NCI-H128 (cell line): ENCODE measurements around the gene DOCK3.
"Not testable (repeated sequence)": the region's sequence is repeated elsewhere in the genome, so short reads cannot be mapped to it uniquely, and the experiment has no call there.

Experiments
- DNase-seq: peaks from one replicate; lab custom pipeline; 2025; ENCODE audit not compliant: unreplicated experiment; lab: John Stamatoyannopoulos, UW

Gene DOCK3

DNA sequence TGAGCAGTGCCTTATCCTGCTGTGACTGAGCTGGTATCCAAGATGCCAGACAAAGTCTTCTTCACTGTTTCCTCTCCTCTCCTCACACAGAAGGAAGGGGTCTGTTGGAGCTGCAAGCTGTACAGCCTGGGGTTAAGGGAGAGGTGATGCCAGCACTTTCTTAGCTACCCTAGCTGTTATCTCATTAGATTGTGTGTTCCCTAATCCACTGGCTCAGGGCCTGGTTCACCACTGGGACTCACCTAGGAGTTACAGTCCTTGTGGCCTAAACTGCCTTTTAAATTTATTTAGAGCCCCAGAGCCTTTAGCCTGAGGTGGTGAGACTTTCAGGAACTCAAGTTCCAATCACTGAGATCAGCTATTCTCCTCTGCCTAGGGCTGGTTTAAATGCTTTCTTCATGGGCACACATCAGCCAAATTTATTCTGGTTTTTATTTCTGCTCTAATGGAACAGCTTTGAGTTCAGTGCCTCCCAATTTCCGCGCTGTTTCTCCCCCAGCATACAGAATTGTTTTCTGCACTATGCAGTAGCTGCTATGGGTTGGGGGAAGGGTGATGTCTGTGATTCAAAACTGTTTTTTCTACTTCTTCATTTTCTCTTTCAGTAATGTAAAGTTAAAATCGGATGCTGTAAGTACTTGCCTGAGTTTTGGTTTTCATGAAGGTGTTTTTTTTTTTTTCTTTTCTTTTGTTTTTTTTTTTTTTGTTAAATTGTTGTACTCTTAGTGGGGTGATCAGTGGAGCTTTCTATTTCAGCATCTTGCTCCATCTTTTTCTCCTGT is 198.8 kb downstream of the DOCK3 start:
- no peak for DNase-seq

DNA sequence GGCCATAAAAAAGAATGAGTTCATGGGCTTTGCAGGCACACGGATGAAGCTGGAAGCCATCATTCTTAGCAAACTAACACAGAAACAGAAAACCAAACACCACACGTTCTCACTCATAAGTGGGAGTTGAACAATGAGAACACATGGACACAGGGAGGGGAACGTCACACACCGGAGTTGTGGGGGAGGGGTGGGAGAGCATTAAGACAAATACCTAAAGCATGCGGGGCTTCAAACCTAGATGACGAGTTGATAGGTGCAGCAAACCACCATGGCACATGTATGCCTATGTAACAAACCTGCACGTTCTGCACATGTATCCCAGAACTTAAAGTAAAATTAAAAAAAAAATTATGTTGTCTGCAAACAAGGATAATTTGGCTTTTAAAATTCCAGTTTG is 200.1 kb downstream of the DOCK3 start:
- DNase-seq = not testable (repeated sequence)

GRCh38 chr3:50876947-50877346 is 202.2 kb downstream of the DOCK3 start:
- DNase-seq = no peak

DNA sequence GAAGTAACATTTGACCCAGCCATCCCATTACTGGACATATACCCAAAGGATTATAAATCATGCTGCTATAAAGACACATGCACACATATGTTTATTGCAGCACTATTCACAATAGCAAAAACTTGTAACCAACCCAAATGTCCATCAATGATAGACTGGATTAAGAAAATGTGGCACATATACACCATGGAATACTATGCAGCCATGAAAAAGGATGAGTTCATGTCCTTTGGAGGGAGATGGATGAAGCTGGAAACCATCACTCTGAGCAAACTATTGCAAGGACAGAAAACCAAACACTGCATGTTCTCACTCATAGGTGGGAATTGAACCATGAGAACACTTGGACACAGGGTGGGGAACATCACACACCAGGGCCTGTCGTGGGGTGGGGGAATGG is 208.0 kb downstream of the DOCK3 start:
- DNase-seq = not testable (repeated sequence)

DNA sequence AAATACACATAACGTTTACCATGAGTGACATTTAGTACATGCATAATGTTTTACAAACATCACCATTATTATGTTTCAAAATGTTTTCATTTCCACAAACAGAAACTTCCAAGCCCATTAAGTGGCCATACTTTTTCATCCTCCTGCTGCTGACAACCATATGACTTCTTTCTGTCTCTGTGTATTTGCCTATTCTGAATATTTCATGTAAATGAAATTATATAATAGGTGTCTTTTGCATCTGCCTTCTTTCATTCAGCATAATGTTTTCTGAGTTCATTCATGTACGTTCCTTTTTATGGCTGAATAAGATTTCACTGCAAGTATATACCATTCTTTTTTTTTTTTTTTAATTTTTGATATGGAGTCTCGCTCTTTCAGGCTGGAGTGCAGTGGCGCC is 209.0 kb downstream of the DOCK3 start:
- DNase-seq = no peak

DNA sequence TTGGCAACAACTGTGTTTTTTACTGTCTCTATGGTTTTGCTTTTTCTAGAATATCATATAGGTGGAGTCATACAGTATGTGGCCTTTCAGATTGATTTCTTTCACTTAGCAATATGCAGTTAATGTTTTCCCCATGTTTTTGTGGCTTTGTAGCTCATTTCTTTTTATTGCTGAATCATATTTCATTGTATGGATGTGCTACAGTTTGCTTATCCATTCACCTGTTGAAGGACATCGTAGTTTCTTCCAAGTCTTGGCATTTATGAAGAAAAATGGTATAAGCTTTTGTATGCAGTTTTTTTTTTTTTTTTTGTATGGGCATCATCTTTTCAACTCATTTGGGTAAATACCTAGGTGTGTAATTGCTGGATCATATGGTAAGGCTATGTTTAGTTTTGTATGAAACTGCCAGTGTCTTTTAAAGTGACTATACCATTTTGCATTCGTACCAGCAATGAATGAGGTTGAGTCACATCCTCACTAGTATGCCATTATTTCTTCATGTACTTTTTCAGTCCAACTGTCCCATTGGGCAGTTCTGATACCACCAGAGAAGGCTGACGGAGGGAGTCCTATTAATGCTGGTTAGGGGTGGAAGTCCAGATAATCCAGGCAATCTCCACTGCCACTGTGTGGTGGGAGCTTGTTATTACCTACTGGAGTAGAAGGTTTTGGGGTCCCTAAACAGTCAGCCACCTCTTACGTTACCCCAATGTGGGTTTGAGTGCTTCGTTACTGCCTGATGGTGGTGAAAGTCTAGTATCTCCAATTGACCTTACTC is 210.5 kb downstream of the DOCK3 start:
- no peak for DNase-seq

DNA sequence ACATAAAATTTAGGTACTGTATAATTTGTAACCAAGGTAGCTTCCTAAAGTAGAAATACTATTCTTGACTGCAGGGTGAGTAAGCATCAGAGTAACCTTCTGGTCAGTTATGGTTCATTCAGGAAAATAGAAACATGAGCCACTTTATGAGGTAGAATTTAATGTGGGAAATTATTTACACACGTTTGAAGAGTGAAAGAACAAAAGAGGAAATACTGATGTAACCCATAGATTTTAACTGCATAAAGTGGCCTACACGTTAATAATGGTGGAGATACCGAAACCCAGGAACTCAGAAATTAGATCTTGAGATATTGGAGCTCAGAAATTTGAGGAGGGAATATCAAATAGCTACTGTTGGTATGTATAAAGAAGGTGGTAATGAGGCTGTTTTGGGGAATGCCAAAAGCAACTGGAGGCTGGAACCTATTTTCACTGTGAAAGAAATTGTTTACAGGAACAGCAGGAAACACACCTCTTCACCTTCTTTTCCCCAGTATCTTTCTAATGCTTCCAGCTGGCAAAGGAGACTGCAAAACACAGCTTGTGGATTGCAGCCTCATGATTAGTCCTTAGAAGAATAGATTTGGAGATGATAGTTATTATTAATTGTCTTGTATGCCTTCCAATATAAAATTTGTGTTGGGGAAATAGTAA is 216.1 kb downstream of the DOCK3 start:
- DNase-seq = no peak

DNA sequence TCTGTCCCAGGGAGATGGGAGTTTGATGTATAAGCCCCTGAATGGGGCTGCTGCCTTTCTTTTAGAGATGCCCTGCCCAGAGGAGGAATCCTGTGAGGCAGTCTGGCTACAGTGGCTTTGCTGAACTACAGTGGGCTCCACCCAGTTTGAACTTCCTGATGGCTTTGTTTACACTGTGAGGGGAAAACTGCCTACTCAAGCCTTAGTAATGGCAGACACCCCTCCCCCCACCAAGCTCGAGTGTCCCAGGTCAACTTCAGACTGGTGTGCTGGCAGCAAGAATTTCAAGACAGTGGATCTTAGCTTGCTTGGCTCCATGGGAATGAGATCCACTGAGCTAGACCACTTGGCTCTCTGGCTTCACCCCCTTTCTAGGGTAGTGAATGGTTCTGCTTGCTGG is 226.4 kb downstream of the DOCK3 start:
- DNase-seq = not testable (repeated sequence)

DNA sequence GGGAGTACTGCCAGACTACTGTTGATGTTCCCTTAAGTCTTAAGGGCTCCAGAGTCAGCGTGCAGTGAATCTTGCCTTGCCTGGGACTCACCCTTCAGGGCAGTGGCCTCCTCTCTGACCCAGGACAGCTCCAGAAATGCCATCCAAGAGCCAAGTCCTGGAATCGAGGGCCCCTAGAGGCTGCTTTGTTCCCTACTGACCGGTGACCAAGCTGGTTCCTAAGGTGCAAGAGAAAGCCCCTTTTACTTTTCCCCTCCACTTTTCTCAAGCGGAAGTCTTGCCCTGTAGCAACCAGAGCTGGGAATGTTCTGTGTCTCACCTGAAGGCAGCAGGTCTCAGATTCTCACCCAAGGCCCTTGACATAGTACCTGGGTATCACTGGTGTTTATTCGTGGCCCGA is 238.0 kb downstream of the DOCK3 start:
- no peak for DNase-seq

DNA sequence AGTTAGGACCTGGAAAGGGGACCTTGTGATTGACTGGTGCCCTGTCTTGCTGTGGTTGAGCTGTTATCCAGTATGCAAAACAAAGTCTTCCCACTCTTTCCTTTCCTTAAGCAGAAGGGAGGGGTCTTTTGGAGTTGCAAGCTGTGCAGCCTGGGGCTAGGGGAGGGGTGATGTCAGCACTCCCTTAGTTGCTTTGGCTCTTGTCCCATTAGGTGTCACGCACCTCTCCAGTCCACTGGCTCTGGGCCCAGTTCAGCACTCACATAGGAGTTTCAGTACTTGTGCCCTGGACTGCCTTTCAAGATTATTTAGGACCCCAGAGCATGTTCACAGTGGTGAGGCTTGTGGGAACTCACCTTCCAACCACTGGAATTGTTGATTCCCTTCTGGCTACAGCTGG is 238.5 kb downstream of the DOCK3 start:
- no peak for DNase-seq

- DNase-seq = not testable (repeated sequence)
Observed at GRCh38 chr3:50922071-50922470, 247.3 kb downstream of the DOCK3 start.

GRCh38 chr3:50923955-50924354 is 249.2 kb downstream of the DOCK3 start:
- no peak for DNase-seq

DNA sequence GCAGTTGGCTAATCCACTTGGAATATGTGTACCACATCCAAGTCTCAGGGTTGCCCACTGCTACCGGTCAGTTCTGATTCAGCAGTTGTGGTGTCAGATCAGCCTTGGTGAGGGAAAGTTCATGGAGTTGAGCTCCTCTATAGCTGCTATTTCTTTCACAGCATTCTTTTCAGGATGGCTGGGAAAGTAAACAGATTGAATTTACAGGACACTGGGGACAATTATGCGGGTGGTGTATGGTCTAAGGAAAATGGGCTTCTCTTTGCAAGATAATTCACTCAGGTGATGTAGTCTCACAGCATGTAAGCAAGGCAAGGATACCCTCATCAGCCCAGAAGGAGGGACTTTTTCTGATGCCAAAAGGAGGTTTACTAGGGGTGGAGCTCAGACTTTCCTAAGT is 249.9 kb downstream of the DOCK3 start:
- no peak for DNase-seq

DNA sequence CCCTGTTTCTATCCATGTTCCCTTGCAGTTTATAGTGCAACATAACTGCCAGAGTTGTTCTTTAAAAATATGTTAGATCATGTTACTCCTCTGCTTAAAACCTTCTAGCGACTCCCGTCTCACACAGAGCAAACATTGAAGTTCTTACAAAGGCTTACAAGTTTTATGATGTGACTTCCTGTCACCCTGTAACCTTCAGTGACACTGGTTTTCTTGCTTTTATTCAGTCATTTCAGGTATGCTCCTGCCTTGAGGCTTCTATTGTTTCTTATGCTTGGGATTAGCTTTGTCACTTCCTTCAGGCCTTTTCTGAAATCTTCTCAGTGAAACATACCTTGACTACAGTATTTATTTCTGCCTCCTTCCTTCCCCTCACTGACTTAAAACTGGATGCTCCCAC is 252.1 kb downstream of the DOCK3 start:
- no peak for DNase-seq

DNA sequence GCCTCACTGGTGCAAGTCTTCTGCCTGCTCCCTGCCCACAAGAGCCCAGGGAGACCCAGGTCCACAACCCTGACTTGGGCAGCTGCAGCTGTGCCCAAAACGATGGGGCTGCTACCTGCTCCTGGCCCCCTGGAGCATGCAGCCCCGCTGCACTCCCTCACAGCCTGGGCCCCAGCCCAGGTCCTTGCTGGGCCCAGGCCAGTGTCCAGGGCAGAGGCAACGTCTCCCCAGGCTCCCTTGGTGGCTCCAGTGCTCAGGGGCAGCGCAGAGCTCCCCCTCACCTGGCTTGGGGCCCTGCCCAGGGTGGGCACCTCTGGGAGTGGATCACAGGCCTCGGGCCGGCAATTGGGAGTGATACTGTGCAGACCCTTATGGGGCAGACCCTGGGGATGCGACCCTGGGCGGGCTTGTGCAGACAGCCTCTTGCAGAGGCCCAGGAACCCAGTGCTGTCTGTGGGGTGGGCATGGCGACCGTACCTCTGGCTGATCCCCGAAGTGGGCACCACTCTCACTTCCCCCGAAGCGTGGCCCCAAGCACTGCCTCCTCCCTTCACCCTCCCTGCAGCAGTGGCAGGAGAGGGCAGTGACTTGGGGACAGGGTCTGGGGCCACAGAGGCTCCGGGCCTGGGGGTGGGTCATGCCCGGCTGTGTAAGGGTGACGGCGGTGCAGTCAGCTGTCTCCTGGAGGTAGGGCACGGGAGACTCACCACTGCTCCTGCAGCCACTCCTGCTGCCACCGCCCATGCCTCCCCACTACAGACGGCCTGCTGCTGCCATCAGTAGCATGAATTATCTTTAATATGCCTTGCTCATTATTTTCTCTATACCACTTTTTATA is 255.9 kb downstream of the DOCK3 start:
- no peak for DNase-seq

DNA sequence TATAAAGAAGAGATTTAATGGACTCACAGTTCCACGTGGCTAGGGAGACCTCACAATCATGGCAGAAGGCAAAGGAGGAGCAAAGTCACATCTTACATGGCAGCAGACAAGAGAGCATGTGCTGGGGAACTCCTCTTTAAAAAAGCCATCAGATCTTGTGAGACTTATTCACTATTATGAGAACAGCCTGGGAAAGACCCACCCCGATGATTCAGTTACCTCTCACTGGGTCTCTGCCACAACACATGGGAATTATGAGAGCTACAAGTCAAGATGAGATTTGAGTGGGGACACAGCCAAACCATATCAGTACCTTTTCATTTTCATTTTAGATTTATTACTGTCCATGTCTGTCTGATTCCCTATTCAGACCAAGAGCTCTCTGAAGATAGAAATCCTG is 258.2 kb downstream of the DOCK3 start:
- DNase-seq = not testable (repeated sequence)

GRCh38 chr3:50936389-50936788 is 261.7 kb downstream of the DOCK3 start:
- DNase-seq = no peak

DNA sequence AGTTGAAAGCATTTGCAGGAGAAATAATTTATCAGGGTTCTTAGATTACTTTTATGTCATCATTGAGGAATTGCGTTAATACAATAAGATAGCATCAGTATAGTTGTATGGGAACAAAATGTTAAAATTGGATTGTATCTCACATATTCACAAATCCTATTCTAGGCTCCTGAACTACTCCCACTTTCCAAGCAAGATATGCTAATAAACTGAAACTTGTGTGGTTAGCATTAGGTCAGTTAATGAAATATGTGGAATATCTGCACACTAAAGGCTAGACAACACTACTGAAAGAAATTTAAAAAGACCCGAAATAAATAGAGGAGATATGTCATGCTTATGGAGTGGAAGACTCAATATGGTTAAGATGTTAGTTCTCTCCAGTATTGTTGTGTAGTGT is 272.7 kb downstream of the DOCK3 start:
- no peak for DNase-seq

DNA sequence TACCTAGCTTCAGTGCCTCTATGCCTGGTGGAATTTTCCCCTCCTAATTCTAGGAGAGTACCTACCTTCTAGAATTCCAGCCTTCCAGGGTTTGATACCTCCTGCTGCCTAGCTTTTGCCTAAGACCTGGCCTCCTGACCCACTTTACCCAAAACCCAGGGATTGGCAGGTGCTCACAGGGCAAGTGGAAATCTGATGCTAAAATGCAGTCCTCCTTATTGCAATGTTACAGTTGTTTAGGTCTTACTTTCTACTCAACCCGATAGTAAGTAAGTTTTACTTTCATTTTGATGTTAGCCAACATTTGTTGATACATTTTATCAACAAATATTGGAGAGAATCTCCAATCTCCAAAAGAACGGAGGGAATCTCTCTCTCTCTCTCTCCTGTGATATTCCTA is 275.9 kb downstream of the DOCK3 start:
- DNase-seq = no peak

- DNase-seq = no peak
Observed at GRCh38 chr3:50953825-50954414, 279.2 kb downstream of the DOCK3 start.

- no peak for DNase-seq
Observed at GRCh38 chr3:50961386-50961785, 286.7 kb downstream of the DOCK3 start.
